GM18508 (cell line): ENCODE measurements around the gene KCNJ9.

Source experiments
- ATAC-seq: cut with Tn5 transposase; IDR thresholded peaks from one replicate; pipeline ENCODE4 v1.9.1; 2021; ENCODE audit warnings: moderate number of reproducible peaks; ENCODE audit not compliant: insufficient read depth, unreplicated experiment

KCNJ9 gene

GRCh38 chr1:160085686-160086455, 4.5 kb downstream of the KCNJ9 start:
- ATAC-seq = no peak

GRCh38 chr1:160086456-160086892, 5.1 kb downstream of the KCNJ9 start:
- no peak for ATAC-seq

GRCh38 chr1:160087118-160087662, 5.9 kb downstream of the KCNJ9 start:
- ATAC-seq = no peak

- ATAC-seq = no peak
Observed at GRCh38 chr1:160089883-160090282, 8.5 kb downstream of the KCNJ9 start.

GRCh38 chr1:160090760-160091159, 9.4 kb downstream of the KCNJ9 start:
- ATAC-seq = no peak

GRCh38 chr1:160091666-160092223, 10.4 kb downstream of the KCNJ9 start:
- ATAC-seq = no peak

GRCh38 chr1:160092366-160093068, 11.2 kb downstream of the KCNJ9 start:
- ATAC-seq = no peak

GRCh38 chr1:160093069-160093395, 11.7 kb downstream of the KCNJ9 start:
- no peak for ATAC-seq

- ATAC-seq = no peak
Observed at GRCh38 chr1:160093624-160094290, 12.4 kb downstream of the KCNJ9 start.

GRCh38 chr1:160094291-160094625, 12.9 kb downstream of the KCNJ9 start:
- ATAC-seq = no peak

- ATAC-seq = no peak
Observed at GRCh38 chr1:160094806-160095205, 13.5 kb downstream of the KCNJ9 start.

- no peak for ATAC-seq
Observed at GRCh38 chr1:160095382-160096105, 14.2 kb downstream of the KCNJ9 start.

- ATAC-seq = no peak
Observed at GRCh38 chr1:160096274-160097116, 15.2 kb downstream of the KCNJ9 start.

- no peak for ATAC-seq
Observed at GRCh38 chr1:160097151-160097910, 16.0 kb downstream of the KCNJ9 start.

GRCh38 chr1:160097911-160098851, 16.8 kb downstream of the KCNJ9 start, which contains the start of gene IGSF8:
TSS of gene IGSF8 (minus strand) at chr1:160098619. CDS start at chr1:160098472, 147 bp downstream.
- ATAC-seq = no peak

GRCh38 chr1:160098852-160099561, 17.7 kb downstream of the KCNJ9 start:
- peak; percentile 43 for ATAC-seq
